Measurements from ENCODE around the gene MTMR1.

The MTMR1 gene

DNA sequence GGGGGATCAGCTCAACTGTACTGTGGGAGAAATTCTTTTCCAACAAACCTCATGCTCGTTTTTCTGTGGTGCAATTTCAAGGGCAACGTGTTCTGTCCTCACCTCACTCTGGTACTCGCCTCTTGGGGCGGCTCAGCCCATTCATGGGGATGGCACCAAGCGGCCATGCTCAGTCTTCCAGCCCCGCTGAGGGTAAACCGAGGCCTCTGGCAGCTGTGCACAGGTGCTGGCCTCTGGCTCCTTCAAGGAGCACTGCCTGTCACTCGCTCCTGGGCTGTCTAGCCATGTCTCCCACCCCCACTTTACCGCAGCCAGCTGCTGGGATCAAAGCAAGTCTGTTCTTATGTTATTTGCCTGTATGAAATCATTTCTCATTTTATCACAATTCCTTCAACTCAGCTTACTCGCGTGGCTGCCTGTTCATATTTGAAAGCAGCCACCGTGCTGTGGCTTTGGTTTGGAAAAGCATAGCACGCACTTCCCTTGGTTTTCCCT is 70.2 kb downstream of the MTMR1 start:
- DNase-seq (ENCODE audit: low read depth) = no peak

DNA sequence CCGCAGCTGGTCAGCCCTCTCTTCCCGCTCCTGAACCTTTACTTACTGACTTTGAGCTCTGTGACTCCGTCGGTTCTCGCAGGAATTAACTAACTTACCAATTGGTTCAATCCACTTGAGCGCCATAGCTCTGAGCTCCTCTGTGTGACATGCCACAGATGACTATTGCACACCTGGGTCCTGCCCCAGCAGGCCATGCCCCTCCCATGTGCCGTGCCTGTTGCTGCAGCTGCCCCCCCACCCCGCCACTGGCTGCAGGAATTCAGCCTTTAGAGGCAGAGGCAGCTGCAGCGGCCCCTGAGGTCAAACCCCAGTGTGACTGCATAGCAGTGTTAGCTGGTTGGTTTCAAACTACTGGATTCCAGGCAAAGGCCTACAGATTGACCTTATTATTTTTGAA is 70.6 kb downstream of the MTMR1 start:
- no peak for DNase-seq (ENCODE audit: low read depth)

DNA sequence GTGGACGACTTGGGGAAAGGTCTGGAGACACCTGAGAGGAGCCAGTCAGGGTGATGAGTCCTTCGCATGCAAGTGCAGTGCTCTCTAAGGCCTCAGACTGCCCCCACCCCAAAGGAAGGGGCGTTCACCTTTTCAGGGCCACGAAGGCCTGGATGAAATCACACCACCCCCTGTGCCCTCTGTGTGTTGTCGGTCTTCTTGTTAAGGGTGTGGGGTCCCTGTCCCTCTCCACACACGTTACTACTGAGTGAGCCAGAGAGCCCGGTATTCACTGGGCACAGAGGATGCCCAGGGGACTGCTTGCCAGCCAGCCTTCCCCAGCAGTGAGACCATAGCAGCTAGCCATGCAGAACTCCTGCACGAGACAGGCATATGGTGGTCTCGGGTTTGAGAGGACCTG is 72.0 kb downstream of the MTMR1 start:
- no peak for DNase-seq (ENCODE audit: low read depth)

GRCh38 chrX:150765782-150766350 is 72.7 kb downstream of the MTMR1 start:
- DNase-seq (ENCODE audit: low read depth) = no peak

- DNase-seq (ENCODE audit: low read depth) = no peak
Observed at GRCh38 chrX:150766351-150767044, 73.3 kb downstream of the MTMR1 start.

DNA sequence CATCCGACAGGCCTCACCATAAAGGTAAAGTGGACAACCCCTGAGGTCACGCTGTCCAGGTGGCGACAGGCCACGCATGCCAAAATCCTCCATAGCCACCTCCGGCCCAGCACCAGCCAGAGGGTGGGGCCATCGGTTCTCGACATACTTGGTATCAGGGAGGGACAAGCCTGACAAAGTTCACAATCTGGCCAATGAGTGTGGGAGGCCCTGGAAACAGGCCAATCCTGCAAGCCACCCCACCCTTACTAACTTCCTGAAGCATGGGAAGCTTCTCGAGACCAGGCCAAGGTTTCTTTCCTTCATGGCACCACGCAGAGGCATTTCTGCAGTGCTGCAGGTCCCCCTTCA is 73.8 kb downstream of the MTMR1 start:
- DNase-seq (ENCODE audit: low read depth) = no peak

DNA sequence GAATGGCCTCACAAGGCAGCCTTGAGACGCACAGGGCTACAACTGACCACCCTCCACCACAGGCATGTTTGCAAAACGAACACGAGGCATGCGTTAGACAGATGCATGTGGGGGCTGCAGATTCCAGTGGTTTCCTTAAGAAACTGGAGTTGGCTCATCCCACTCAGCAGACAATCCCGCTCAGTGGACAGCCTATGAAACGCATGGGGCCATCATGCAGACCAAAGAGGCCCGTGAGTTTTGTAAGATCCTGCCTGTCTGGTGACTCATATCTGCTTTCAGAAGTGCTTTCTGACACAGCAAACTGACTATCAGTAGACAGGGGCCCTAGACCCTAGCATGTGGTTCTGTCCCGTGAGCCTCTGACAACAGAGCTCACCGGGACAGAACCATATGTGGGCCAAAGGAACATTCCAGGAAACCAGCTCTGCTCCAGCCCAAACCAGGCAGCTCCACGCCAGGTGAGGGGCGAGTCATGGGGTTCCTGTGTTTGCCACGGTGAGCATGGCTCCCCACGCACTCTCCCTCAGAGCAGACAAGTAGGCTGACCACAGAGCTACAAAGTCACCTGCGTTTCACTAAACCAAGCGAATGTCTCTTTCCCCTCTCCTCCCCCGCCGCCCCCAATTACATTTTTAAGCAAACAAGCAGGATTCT is 74.4 kb downstream of the MTMR1 start:
- no peak for DNase-seq (ENCODE audit: low read depth)

DNA sequence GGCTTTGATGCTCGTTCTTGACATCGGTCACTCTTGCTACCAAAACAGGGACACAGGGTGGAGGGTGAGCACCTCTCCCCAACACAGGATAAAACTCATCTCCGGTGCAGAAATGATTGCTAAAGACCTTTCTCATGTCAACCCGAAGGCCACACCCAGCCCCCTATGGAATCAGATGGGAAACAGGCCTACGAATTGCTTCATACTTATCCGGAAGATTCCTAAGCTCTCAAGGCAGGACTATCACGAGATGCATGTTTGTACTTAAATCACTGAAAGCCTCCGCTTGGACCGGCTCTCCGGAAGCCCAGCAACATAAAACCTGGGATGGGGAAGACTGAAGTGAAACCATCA is 74.9 kb downstream of the MTMR1 start:
- DNase-seq (ENCODE audit: low read depth) = no peak

DNA sequence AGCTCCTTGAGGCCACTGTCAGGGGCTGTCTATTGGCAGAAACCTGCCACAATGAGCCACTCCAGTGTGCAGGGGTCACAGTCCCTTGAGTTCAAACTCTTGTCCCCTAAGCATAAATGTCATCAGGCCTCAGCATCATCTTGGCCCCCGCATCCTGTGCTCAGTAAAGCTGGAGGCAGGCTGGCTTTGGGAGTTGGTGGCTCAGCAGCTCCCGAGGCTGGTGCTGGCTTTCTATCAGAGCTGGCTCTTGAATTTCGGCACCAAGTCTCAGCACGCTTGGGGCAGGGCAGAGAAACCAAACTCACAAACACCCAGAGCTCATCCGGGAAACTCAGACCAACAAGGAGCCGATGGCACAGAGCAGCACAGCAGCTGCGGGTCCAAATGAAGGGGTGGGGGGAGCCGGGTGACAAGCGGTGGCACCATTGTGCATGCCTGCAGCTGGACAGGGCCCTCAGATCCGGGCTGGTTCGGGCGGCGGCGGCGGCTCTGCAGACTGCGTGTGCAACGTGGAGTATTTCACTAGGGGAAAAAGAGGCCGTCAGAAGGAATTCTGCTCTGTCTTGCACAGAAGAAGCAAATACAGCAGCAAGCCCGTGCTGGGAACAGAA is 75.5 kb downstream of the MTMR1 start:
- DNase-seq (ENCODE audit: low read depth) = no peak

GRCh38 chrX:150769408-150769807 is 76.2 kb downstream of the MTMR1 start:
- DNase-seq (ENCODE audit: low read depth) = no peak

GRCh38 chrX:150770623-150771022 is 77.4 kb downstream of the MTMR1 start:
- no peak for DNase-seq (ENCODE audit: low read depth)

- no peak for DNase-seq (ENCODE audit: low read depth)
Observed at GRCh38 chrX:150771116-150771515, 77.9 kb downstream of the MTMR1 start.

GRCh38 chrX:150772150-150772970 is 79.2 kb downstream of the MTMR1 start:
- peak; percentile 15 for DNase-seq (ENCODE audit: low read depth)

- DNase-seq (ENCODE audit: low read depth) = no peak
Observed at GRCh38 chrX:150773117-150773516, 79.9 kb downstream of the MTMR1 start.

DNA sequence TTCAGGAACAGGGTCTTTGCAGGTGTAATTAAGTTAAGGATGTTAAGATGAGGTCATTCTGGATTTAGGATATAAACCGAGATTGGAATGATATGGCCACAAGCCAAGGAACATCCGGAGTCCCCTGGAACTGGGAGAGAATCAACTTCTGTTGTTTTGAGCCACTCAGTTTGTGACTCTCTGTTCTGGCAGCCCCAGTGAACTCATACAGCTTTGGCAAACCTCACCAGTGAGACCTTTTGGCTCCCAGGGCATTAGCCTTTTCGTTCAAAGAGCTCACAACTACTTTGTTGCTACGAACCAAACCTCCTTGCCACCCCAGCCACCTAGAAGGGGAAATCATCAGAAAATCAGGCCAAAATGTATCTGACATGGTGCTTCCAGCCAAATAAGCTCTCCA is 80.4 kb downstream of the MTMR1 start:
- no peak for DNase-seq (ENCODE audit: low read depth)

DNA sequence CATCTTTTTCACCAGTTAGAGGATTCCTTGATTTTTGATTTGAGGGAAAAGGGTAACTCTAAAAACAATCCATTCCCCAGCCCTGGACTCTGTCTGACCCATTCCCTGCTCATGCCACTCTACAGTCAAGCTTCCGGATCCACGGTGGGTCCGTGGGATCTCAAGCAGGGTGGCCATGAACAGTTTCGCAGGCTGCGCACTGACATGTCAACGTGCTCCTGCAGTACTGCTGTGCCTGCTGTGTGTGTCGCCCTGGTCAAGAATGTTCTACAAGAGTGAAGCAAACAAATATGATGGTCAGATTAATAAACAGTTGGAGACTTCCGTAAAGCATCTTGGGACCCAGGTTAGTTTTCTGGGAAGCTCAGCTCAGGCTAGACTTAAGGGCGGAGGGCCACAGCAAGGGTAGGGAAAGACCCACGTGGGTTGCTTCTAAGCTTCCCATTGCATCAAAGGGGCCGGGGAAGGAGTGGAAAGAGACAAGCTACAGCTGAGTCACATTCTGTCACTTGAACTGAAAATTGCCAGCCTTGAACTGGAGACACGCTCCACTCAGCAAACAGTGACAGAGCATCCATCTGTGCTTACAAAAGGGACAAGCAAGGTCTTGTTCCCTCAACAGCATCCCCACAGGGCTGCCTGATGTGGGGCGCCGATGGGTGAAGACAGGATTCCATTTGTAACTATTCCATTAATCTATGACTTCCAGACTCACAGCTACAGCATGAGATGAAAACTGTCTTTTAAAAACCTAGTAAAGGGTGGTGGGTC is 81.8 kb downstream of the MTMR1 start:
- no peak for DNase-seq (ENCODE audit: low read depth)

DNA sequence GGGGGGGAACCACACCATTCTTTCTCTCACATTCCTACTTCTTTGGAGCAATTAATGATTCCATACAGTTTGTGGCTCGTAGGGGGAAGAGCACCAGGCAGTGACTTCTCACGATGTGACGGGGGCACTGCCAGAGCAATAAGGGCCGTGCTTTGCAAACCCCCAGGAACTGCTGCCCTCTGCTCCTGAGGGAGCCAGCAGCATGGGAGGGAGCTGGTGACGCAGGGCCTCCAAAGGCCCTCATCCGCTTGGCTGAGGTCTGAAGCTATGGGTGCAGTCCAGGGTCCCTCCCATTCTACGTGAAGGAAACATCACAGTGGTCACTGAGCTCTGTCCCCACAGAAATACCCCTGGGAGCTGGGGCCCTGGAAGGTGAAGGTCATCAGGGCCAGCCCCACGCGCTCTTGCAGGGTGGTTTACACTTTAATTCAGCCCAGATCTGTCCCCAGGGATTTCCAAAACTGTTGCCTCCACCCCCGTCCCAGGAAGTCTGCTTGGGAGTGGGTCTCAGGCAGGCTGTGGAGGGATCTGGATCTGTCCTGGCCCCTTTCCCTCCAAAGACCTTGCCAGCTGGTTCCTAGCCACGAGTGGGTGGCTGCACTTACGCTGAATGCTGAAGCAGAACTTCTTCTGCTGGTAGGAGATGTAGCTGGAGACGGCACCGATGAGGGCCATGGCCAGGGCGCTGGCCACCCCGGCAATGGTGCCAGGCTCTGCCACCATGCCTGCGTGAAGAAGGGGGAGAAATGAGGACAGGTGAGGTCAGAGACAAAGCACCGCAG is 82.6 kb downstream of the MTMR1 start:
- DNase-seq (ENCODE audit: low read depth) = no peak

DNA sequence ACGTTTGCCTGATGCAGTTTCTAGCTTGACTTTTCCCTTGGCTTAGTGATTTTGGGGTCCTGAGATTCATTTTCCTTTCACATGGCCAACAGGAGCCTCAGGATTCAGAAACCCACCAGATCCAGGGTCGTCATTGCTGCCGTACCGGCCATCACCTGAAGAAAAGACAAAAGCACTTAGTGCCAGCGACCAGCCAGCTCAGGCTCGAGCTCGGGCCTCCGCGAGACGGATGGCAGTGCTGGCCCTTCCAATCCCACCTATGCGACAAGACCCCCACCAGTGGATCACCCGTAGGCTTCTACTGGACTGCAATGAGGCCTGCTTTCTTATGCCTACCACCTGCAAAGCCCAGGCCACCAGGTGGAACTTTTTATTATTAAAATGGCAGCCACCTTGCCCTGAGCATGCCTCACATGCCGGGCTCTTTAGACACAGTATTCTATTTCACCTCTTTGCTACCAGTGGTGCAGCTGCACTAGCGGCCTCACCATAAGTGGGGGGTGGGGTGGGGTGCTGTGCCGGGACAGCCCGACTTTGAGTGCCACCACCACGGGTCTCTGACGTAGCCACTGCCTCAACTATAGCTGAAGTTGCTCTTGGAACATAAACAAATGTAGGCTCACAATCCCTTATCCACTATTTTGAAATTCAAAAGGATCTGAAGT is 84.3 kb downstream of the MTMR1 start:
- DNase-seq (ENCODE audit: low read depth) = no peak

GRCh38 chrX:150779385-150779784 is 86.2 kb downstream of the MTMR1 start:
- DNase-seq (ENCODE audit: low read depth) = no peak

DNA sequence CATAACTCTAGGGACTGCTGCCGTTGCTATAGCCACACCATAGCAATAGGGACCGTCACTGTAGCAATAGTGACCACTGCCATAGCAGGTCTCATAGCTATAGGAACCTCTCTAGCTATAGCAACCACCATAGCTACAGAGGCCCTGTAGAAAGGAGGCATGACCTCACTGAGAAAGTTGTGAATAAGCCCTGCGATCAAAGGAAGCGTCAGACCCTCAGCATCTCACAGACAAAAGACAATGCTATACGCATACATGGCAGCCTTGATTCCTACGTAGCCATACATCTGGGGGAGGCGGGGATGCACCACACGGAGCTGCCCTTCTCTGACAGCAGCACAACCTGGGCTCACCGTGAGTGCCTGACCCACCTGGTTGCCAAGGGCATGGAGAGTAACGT is 88.5 kb downstream of the MTMR1 start:
- no peak for DNase-seq (ENCODE audit: low read depth)
